Activated naive CD8-positive, alpha-beta T cell treated with anti-CD3 and anti-CD28 coated beads, Interleukin-2, amount 10 ng/mL, durations not matched to agents 7 days and 5 days (primary cell): ENCODE measurements around the gene LRRIQ4. TPM values are rescaled to one million over a fixed set of nuclear protein-coding genes. Genes with fewer than 3 reads are reported as not detected.

ENCODE experiments used
- ATAC-seq: fragments of 150-1000 bp; cut with Tn5 transposase; one replicate; pipeline ENCODE4 v1.10.0; 2021; ENCODE audit warnings: low read depth, moderate library complexity
- POLR2A ChIA-PET: fragments of 350-600 bp; sonication (Branson Sonifier 250); formaldehyde crosslinking; loops from one replicate; lab custom pipeline; 2021; ENCODE audit warnings: antibody characterized with exemption; lab: Charles Lee
- DNase-seq: peaks from one replicate; pipeline ENCODE4 v3.0.0; 2021
- H3K27ac Mint-ChIP-seq: one replicate; pipeline ENCODE4 v1.8.0; 2022; ENCODE audit warnings: mild to moderate bottlenecking, mixed read lengths
- H3K27me3 Mint-ChIP-seq: one replicate; pipeline ENCODE4 v1.8.0; 2022; ENCODE audit warnings: mild to moderate bottlenecking, moderate library complexity, mixed read lengths
- H3K36me3 Mint-ChIP-seq: one replicate; pipeline ENCODE4 v1.8.0; 2021; ENCODE audit warnings: mild to moderate bottlenecking, mixed read lengths
- H3K4me1 Mint-ChIP-seq: one replicate; pipeline ENCODE4 v1.8.0; 2021; ENCODE audit warnings: mixed read lengths
- H3K4me3 Mint-ChIP-seq: one replicate; pipeline ENCODE4 v1.8.0; 2022; ENCODE audit warnings: mild to moderate bottlenecking, moderate library complexity, mixed read lengths
- H3K9me3 Mint-ChIP-seq: one replicate; pipeline ENCODE4 v1.8.0; 2021; ENCODE audit warnings: mixed read lengths
- total RNA-seq, 2 experiments: library from RNA; stranded (reverse); gene quantifications; one replicate each; pipeline ENCODE4 v1.2.3, GENCODE V29; 2021

LRRIQ4 gene
- total RNA-seq, 2 experiments from 2014 or later: 0.22 to 0.23 TPM

DNA sequence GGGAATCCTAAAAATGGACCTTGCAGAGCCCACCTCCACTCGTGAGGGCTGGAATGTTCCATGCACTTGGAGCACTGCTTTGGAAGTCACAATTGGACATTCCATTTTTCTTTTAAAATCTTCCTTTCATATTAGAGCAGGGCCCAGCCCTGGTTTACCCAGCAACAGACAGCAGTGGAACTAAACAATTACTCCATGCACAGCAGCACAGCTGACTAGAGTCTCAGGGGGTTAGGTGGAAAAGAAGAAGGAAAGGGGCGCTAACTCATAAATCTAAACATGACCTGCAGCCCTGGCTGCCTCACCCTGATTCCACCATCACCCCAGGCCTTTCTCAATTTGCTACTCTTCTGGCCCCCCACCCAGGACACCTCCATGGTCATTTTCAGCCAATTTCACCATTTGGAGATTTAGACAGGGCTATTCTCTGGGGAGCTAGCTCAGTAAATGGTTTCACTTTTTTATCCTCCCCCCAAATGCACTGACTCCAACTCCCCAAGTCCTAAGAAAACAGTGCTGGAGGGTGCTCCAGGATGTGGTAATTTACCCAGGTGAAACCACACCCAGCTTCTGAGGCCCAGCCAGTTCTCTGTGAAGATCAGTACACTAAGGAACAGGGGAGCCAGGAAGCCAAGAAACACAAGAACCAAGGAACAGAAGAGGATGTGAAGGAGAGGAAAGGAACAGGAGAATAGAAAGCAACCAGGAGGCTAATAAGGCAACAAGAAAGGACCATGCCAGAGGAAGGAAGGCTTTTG is 58.6 kb downstream of the LRRIQ4 start:
- ATAC-seq (peak; percentile 96), DNase-seq (no peak)
- Mint-ChIP-seq H3K4me1 (peaks cover 13% of the 10 kb centered on the region), H3K27me3 (peaks cover 6% of the 10 kb centered on the region), H3K36me3 (no peaks in the 10 kb centered on the region), H3K9me3 (peaks cover 5% of the 10 kb centered on the region), H3K4me3 (peak overlapping the region; percentile 41), H3K27ac (peak overlapping the region; percentile 59)
- POLR2A ChIA-PET: no interaction called here

DNA sequence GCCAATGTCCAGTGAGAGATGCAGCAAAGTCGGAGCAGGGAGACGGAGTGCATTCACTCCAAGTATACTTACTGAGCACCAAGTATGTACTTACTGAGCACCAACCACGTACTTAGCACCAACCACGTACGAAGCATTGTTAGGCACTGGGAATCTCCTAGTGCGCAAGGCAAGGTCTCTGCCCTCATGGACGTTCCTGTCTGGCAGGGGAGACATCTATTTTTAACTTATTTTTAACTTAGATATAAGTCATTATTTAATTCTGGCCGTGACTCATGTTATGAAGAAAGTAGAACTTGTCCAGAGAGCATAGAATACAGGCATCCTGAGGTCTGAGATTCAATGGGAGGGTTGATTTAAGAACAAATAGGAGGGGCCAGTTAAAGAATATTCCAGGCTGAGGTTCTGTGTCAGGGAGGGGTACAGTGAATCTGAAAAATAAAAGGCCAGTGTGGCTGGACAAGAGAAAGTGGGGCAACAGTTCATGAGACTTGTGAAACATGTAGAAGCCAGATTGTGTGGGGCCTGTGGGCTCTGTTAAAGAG is 66.4 kb downstream of the LRRIQ4 start:
- no peak for ATAC-seq
- H3K27me3 Mint-ChIP-seq: peaks cover 4% of the 10 kb centered on the region
- peaks cover 5% of the 10 kb centered on the region for H3K9me3 Mint-ChIP-seq

DNA sequence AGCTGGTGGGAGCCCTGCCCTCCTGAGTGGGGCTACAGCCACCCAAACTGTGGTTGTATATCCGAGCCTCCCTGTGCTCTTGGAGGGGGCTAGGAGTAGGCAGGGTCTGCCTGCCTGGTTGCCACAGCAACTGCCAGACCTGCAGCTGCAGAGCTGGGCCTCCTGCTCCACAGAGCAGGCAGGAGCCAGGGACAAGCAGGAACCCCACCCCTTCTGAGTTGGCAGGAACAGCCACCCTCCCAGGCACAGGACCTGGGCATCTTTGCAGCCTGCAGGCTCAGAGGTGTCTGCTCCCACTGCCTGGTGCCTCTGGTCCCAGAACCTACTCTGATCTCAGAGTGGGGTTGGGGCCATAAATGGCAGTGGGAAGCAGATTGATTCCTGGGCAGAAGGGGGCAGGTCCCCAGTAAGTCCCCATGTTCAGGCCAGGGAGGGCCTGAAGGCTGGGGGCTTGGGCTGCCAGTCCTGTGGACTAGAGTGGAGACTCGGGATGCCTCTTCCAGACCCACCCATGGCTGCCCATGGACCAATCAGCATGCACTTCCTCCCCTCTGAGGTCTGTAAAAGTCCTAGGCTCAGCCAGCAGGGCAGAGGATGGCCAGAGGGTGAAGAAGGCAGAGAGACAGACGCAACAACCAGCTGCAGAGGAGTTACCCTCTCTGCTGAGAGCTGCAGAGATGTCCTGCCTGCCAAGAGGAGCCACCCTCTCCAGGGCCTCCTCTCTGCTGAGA is 67.3 kb downstream of the LRRIQ4 start:
- H3K27me3 Mint-ChIP-seq: no peaks in the 10 kb centered on the region
- H3K9me3 Mint-ChIP-seq: no peaks in the 10 kb centered on the region
- DNase-seq (no peak), ATAC-seq (no peak)
- H3K27ac Mint-ChIP-seq: no peak overlapping the region
- no peaks in the 10 kb centered on the region for H3K36me3 Mint-ChIP-seq
- no peak overlapping the region for H3K4me3 Mint-ChIP-seq
- POLR2A ChIA-PET: no interaction called here
- H3K4me1 Mint-ChIP-seq: peaks cover 9% of the 10 kb centered on the region

More for the DNA sequence above, 66.4 kb downstream of the LRRIQ4 start:
- POLR2A ChIA-PET: no interaction called here
- Mint-ChIP-seq H3K4me3 (no peak overlapping the region), H3K36me3 (no peaks in the 10 kb centered on the region), H3K4me1 (peaks cover 6% of the 10 kb centered on the region), H3K27ac (no peak overlapping the region)
- DNase-seq: no peak

DNA sequence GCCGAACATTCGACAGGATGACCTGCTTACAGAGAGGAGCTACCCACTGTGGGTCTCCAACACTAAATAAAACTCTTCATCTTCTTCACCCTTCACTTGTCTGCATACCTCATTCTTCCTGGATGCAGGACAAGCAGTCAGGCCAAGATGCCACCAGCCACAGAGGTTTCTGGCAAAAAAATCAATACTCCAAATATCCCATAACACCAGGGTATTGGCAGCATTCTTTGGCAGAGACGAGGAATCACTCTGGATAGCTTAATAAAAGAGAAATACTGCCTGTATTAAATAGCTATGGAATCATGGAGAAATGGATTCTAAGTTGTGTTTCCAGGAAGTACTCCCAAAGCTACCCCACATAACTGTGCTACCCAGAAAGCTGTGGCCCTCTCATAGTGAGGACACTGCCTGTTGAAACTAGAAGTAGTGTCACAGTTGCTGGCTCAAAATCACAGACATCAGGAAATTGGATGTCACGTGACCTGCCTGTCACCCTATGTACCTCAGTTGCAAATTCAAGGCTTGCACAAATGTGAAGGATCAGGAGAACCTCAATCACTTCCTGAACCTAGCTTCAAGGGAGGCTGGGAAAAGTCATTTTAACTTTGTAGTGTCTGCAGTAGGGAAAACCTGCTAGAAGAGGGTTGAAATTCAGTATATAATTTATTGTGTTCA is 68.0 kb downstream of the LRRIQ4 start:
- Mint-ChIP-seq H3K4me1 (peaks cover 9% of the 10 kb centered on the region), H3K27ac (no peak overlapping the region), H3K27me3 (no peaks in the 10 kb centered on the region), H3K36me3 (no peaks in the 10 kb centered on the region), H3K9me3 (no peaks in the 10 kb centered on the region), H3K4me3 (no peak overlapping the region)
- DNase-seq: no peak
- POLR2A ChIA-PET: interaction anchor here (0.5 kb wide), 1 partner anchor 116 kb away, joined by 3 read pairs; the partner anchor contains the start of gene TERC
- no peak for ATAC-seq

DNA sequence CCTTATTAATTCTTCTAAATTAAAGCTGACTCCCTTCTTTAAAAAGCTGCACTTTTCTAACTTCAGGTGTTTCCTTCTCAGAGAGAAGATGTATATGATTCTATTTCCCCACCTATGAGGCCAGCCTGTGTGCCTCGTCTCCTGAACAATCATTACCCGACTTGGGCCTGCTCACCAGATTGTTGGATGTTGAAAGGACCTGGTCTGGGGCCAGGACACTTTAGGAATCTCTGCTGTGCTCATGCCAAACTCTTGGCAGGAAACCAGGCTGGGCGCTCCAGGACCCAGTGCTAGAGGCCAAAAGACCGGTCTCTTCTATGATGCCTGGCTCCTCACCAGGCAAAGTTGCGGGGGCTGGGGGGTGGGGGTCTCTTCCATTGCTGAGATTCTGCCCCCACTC is 74.0 kb downstream of the LRRIQ4 start:
- H3K27ac Mint-ChIP-seq: no peak overlapping the region
- H3K9me3 Mint-ChIP-seq: no peaks in the 10 kb centered on the region
- no peak overlapping the region for H3K4me3 Mint-ChIP-seq
- H3K4me1 Mint-ChIP-seq: peaks cover 8% of the 10 kb centered on the region
- DNase-seq (no peak), ATAC-seq (no peak)
- no peaks in the 10 kb centered on the region for H3K27me3 Mint-ChIP-seq
- no peaks in the 10 kb centered on the region for H3K36me3 Mint-ChIP-seq
- POLR2A ChIA-PET: no interaction called here

Other genes starting within 250 kb of the LRRIQ4 start
- gene MECOM, start 149.2 kb upstream of the LRRIQ4 start, total RNA-seq: not detected
- 10 to 100 TPM in 1 of 2 experiments, 1 to 10 TPM in 1; 7.3 to 10.9 TPM for gene TERC, start 47.8 kb upstream of the LRRIQ4 start, total RNA-seq
- under 1 TPM; 0.28 to 0.44 TPM for gene ACTRT3, start 43.3 kb upstream of the LRRIQ4 start, total RNA-seq
- 10 to 100 TPM; 17.9 to 19.1 TPM for gene MYNN, start 39.5 kb upstream of the LRRIQ4 start, total RNA-seq
- 1 to 10 TPM; 6.9 to 8.1 TPM for gene LRRC34, start within 50 bp of the LRRIQ4 start, total RNA-seq
- gene LRRC31, start 57.1 kb downstream of the LRRIQ4 start, total RNA-seq: not detected
- not detected for gene SAMD7, start 98.7 kb downstream of the LRRIQ4 start, total RNA-seq
- 10 to 100 TPM; 77.1 to 77.4 TPM for gene SEC62, start 153.9 kb downstream of the LRRIQ4 start, total RNA-seq
- gene GPR160, start 225.1 kb downstream of the LRRIQ4 start, total RNA-seq: 10 to 100 TPM in 1 of 2 experiments, 1 to 10 TPM in 1; 9.7 to 10.5 TPM